K562 (cell line): ENCODE data around the gene PON3. TPM values are rescaled to one million over a fixed set of nuclear protein-coding genes. Genes with fewer than 3 reads are reported as not detected.

Experiments used
- BCOR ChIP-seq: fragments of 450-650 bp; IDR thresholded peaks from 2 replicates; pipeline ENCODE4 v1.6.1; 2016
- JUN ChIP-seq, 2 experiments: sonication (generic) in 1 of 2; formaldehyde crosslinking in 1 of 2; IDR thresholded peaks; 2 replicates each; pipeline versions ENCODE4 v1.6.1 to v1.8.0; 2012 to 2022; ENCODE audit warnings: borderline replicate concordance in 2 of 2, mild to moderate bottlenecking in 2 of 2, improper control_type of control experiment in 1 of 2, low read depth in 1 of 2, low read length in 1 of 2, missing genetic modification reagents in 1 of 2
- PREB ChIP-seq: sonication (generic); formaldehyde crosslinking; IDR thresholded peaks from 2 replicates; pipeline ENCODE4 v1.8.1; 2023; ENCODE audit warnings: mild to moderate bottlenecking, missing genetic modification reagents
- SNIP1 ChIP-seq: fragments of 450-650 bp; IDR thresholded peaks from 2 replicates; pipeline ENCODE4 v1.7.1; 2017; ENCODE audit warnings: low read depth, mild to moderate bottlenecking
- TFAM ChIP-seq: fragments of 250-450 bp; sonication (Bioruptor Pico); conservative IDR thresholded peaks from 2 replicates; pipeline ENCODE4 v1.5.0; 2021; ENCODE audit warnings: mild to moderate bottlenecking, moderate library complexity
- THRA ChIP-seq: fragments of 450-650 bp; IDR thresholded peaks from 2 replicates; pipeline ENCODE4 v1.6.1; 2017; ENCODE audit warnings: mild to moderate bottlenecking, moderate library complexity
- ZNF398 ChIP-seq: fragments of 250-450 bp; sonication (Bioruptor Pico); IDR thresholded peaks from 2 replicates; pipeline ENCODE4 v1.8.0; 2021; ENCODE audit warnings: moderate library complexity, mild to moderate bottlenecking, inconsistent platforms
- polyA plus RNA-seq, 8 experiments: library from polyadenylated mRNA; depleted of rRNA in 4 of 8; stranded (reverse) in 5 of 8; unstranded in 3 of 8; fragments of >200 nt; fragmentation: Nextera tagmentation in 2 of 8; fragmentation: Illumina TruSeq in 1 of 8; extraction: Ambion mirVana in 2 of 8; extraction: Trizol in 1 of 8; gene quantifications; 2 replicates each; pipeline versions ENCODE4 v1.2.1 to v1.2.3, GENCODE V29; 2011 to 2014; ENCODE audit warnings: inconsistent platforms in 1 of 8, missing spikeins in 1 of 8
- total RNA-seq, 7 experiments: library from RNA; depleted of rRNA in 6 of 7; stranded (reverse); fragments of >200 nt in 6 of 7; fragmentation: Illumina TruSeq in 2 of 7; extraction: Trizol in 2 of 7; gene quantifications; 2 replicates each; pipeline versions ENCODE4 v1.2.1 to v1.2.3, GENCODE V29; 2011 to 2021; ENCODE audit warnings: low replicate concordance in 1 of 7

The PON3 gene
- total and polyA plus RNA-seq, 9 of the 15 experiments (the other 6 are each of a cell fraction or from before 2014, with no cell fraction given), result 0.15 to 0.38 (median 0.18) TPM; not detected in 6

- TF ChIP-seq JUN (IDR thresholded peaks at IDR 0.05; ENCODE audit: borderline replicate concordance, low read depth, low read length) (no peak), JUN (CRISPR knock-in tag; IDR thresholded peaks at IDR 0.05; ENCODE audit: borderline replicate concordance) (no peak; the same call in 1 of the 2 replicates), THRA (no peak), PREB (CRISPR knock-in tag) (no peak), TFAM (CRISPR knock-in tag) (no peak), BCOR (0 out of 2 replicates have a peak, but pooled peaks have one; percentile 39), ZNF398 (no peak), SNIP1 (no peak)
These were observed 37.9 kb upstream of the PON3 start (continued) for GRCh38 chr7:95433952-95434556.
